NT2/D1 (cell line): Measurements from ENCODE around the gene RANBP1.

ENCODE experiments used
- SUZ12 ChIP-seq: IDR thresholded peaks from 2 replicates; pipeline ENCODE4 v1.6.1; 2011; ENCODE audit not compliant: insufficient read length, insufficient read depth; ENCODE audit errors: extremely low read depth
- YY1 ChIP-seq: IDR thresholded peaks from 2 replicates; pipeline ENCODE4 v1.6.1; 2011; ENCODE audit not compliant: insufficient read length, insufficient read depth
- ZNF274 ChIP-seq: IDR thresholded peaks from 2 replicates; pipeline ENCODE4 v1.6.1; 2011; ENCODE audit warnings: mild to moderate bottlenecking, low read depth, low read length

DNA sequence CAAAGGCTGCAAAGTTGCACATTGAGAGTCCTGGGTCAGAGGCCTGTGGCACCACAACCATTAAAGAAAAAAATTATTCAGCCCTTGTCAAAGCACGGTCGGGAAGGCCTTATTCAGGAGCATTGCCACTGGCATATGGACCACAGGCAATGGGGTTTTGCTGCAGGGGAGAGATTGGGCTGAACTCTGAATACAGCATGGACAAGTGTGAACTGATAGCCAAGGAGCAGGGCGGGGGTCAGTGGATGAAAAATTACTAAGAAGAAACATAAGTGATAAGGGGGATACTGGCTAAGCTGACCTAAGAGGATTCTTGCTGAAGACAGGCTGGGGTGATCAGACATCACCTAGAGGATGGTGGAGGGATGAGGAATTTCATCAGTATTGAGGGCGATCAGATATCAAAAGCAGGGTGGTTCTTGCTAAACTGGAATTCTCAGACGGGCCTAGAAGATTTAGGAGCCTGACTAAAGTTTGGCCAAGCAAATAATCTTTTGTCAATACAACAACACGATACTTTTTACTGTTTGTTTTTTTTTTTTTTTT is 39.2 kb upstream of the RANBP1 start:
- no peak for TF ChIP-seq YY1
- TF ChIP-seq ZNF274 = no peak
- no peak for TF ChIP-seq SUZ12
